Keratinocyte (primary cell): ENCODE results near the gene OSBPL8.

Source experiments
- CTCF ChIP-seq, 3 experiments: IDR thresholded peaks in 1 of 3; conservative IDR thresholded peaks in 1 of 3; optimal IDR thresholded peaks in 1 of 3; 2 replicates in 2 of 3; 3 replicates in 1 of 3; pipeline versions ENCODE3 to v1.5.1; 2011; ENCODE audit warnings: low read length in 3 of 3, mild to moderate bottlenecking in 3 of 3, moderate library complexity in 2 of 3, control low read depth in 1 of 3, inconsistent platforms in 1 of 3; ENCODE audit not compliant: insufficient read depth in 2 of 3; ENCODE audit errors: extremely low read depth in 1 of 3
- EZH2 ChIP-seq: IDR thresholded peaks from one replicate; pipeline ENCODE4 v1.6.1; 2012; ENCODE audit warnings: inconsistent platforms, mild to moderate bottlenecking, low read length, moderate library complexity

GRCh38 chr12:76495556-76495955 lies 64.0 kb downstream of the OSBPL8 start:
- no peak for TF ChIP-seq CTCF (optimal IDR thresholded peaks at IDR 0.05 in 1 of 3, IDR thresholded peaks at IDR 0.05 in 1 of 3, conservative IDR thresholded peaks at IDR 0.05 in 1 of 3; ENCODE audit: extremely low read depth in 1 of 3, insufficient read depth in 2 of 3, low read length in 3 of 3)
- TF ChIP-seq EZH2: no peak
